H1 (cell line): ENCODE results near the gene LILRB3. TPM values are rescaled to one million over a fixed set of nuclear protein-coding genes. Genes with fewer than 3 reads are reported as not detected.

Source experiments
- KDM5A ChIP-seq: fragments of 200-600 bp; IDR thresholded peaks from 2 replicates; pipeline ENCODE4 v1.7.1; 2012; ENCODE audit warnings: mild to moderate bottlenecking, low read length, inconsistent platforms, mixed read lengths
- RAD21 ChIP-seq, 2 experiments: IDR thresholded peaks in 1 of 2; conservative IDR thresholded peaks in 1 of 2; 2 replicates each; pipeline ENCODE4 v1.6.1; 2011; ENCODE audit warnings: low read depth in 2 of 2, low read length in 2 of 2, improper control_type of control experiment in 1 of 2, inconsistent platforms in 1 of 2, mild to moderate bottlenecking in 1 of 2, moderate library complexity in 1 of 2
- RNF2 ChIP-seq: fragments of 200-900, 300-1000 bp; sonication (generic); IDR thresholded peaks from 2 replicates; pipeline ENCODE4 v1.7.1; 2016; ENCODE audit warnings: borderline replicate concordance, low read depth, mild to moderate bottlenecking, antibody characterized with exemption, low read length; ENCODE audit not compliant: poor library complexity, severe bottlenecking; ENCODE audit errors: missing control alignments
- TAF7 ChIP-seq: optimal IDR thresholded peaks from 2 replicates; pipeline ENCODE3; 2011; ENCODE audit warnings: low read depth, mild to moderate bottlenecking, inconsistent platforms, low read length, moderate library complexity, borderline replicate concordance
- polyA plus RNA-seq, 7 experiments: library from polyadenylated mRNA; depleted of rRNA in 3 of 7; stranded (reverse) in 5 of 7; unstranded in 2 of 7; fragments of >200 nt in 5 of 7; fragments of 200-250 nt in 2 of 7; gene quantifications; 1 replicate in 5 of 7; 2 replicates in 1 of 7; 4 replicates in 1 of 7; pipeline versions ENCODE4 v1.2.1 to v1.2.3, GENCODE V29; 2011 to 2013; ENCODE audit warnings: missing spikeins in 2 of 7, mixed read lengths in 2 of 7
- total RNA-seq: library from RNA; stranded (reverse); fragmentation: NEBNext Ultra II Directional; extraction: Animal tissue kit (Norgen Biotek cat#: 25700); gene quantifications from 2 replicates; pipeline ENCODE4 v1.2.1, GENCODE V29; 2021
- TF ChIP-seq, protein P1 (sequence below): IDR thresholded peaks from 2 replicates; pipeline ENCODE4 v1.6.1; 2011; ENCODE audit warnings: low read length, improper control_type of control experiment

Gene LILRB3
- total and polyA plus RNA-seq, 2 of the 8 experiments (the other 6 are each of a cell fraction or from before 2014, with no cell fraction given) = not detected

DNA sequence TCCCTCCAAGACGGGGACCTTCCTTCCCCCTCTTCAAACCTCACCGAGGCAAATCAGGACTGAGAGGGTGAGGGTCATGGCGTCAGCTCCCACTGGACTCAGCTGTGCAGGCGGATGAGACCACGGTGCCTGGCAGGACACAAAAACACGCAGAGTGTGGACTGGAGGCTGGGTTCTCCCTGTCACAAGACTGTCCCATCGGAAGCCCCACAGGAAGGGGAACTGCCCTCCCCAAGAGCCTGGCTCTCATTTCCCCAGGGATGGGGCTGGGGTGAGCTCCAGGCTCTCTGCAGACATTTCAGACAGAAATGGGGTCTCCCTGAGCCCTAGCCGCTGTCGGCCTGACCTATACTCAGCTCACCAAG lies 34.3 kb upstream of the LILRB3 start, which contains the start of gene LILRB5 (continued):
- TF ChIP-seq TAF7 (no peak), RNF2 (no peak), RAD21 (IDR thresholded peaks at IDR 0.05 in 1 of 2, conservative IDR thresholded peaks at IDR 0.05 in 1 of 2; ENCODE audit: low read depth in 2 of 2, low read length in 2 of 2) (no peak), KDM5A (no peak)
- TF ChIP-seq, protein P1, sequence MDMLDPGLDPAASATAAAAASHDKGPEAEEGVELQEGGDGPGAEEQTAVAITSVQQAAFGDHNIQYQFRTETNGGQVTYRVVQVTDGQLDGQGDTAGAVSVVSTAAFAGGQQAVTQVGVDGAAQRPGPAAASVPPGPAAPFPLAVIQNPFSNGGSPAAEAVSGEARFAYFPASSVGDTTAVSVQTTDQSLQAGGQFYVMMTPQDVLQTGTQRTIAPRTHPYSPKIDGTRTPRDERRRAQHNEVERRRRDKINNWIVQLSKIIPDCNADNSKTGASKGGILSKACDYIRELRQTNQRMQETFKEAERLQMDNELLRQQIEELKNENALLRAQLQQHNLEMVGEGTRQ = no peak
- TF ChIP-seq, all 59 proteins: peak for 0
